Right cardiac atrium (tissue), 5 donors: ENCODE measurements around the gene SNPH. TPM values are rescaled to one million over a fixed set of nuclear protein-coding genes. Genes with fewer than 3 reads are reported as not detected.

Experiments
- ATAC-seq, 2 donors: fragments of 200-7000 bp; cut with Tn5 transposase; one replicate each; pipeline versions ENCODE4 v1.8.0 to v1.9.1; 2020; ENCODE audit warnings: moderate library complexity in 2 of 2, mild to moderate bottlenecking in 1 of 2
- DNase-seq, 3 donors: peaks; one replicate each; pipeline ENCODE4 v3.0.0-alpha.2; 2020
- H3K27ac ChIP-seq: one replicate; pipeline ENCODE4 v1.5.1; 2013; ENCODE audit warnings: mild to moderate bottlenecking, low read length, control low read depth, moderate library complexity
- H3K27me3 ChIP-seq: one replicate; pipeline ENCODE4 v1.6.1; 2013; ENCODE audit not compliant: control insufficient read depth, insufficient read depth
- H3K4me1 ChIP-seq: one replicate; pipeline ENCODE4 v1.6.1; 2013; ENCODE audit warnings: low read length; ENCODE audit not compliant: control insufficient read depth, insufficient read depth
- H3K4me3 ChIP-seq: one replicate; pipeline ENCODE4 v1.5.1; 2013; ENCODE audit warnings: low read length, control low read depth
- H3K9me3 ChIP-seq: one replicate; pipeline ENCODE4 v1.6.1; 2013; ENCODE audit warnings: low read length; ENCODE audit not compliant: control insufficient read depth
- WGBS: extraction: QIAGEN DNeasy Blood & Tissue Kit; methylation state at CpG from one replicate; pipeline ENCODE4 v1.1.7; 2013; 5-methylcytosine and 5-hydroxymethylcytosine counted together
- intact Hi-C, 4 donors: fragments of 100-400 bp; cut with DNase I; formaldehyde crosslinking; loops; one replicate each; pipeline versions ENCODE4 v1.11.0 to v1.14.0; 2022 to 2023
- polyA plus RNA-seq: library from polyadenylated mRNA; stranded (reverse); fragments of 200-250 nt; gene quantifications from one replicate; pipeline ENCODE4 v1.2.3, GENCODE V29; 2013
- total RNA-seq, 4 donors: library from RNA; stranded (reverse); fragmentation: NEBNext Ultra II Directional; extraction: Animal tissue kit (Norgen Biotek cat#: 25700); gene quantifications; one replicate each; pipeline ENCODE4 v1.2.1, GENCODE V29; 2021
- donor health status: healthy with polysubstance abuse.
- donor health status: DM: no; HTN: yes; CAD: no.
- donor health status: DM: no; HTN: no; CAD: no.
- donor health status: DM: no; HTN: yes; CAD: no; lungs with severe emphysema.
- donor health status: DM: yes; HTN: yes; CAD: no.

Gene SNPH
- total and polyA plus RNA-seq, 5 donors: 4.8 to 6.8 (median 5.2) TPM

GRCh38 chr20:1327827-1328679 lies 62.0 kb downstream of the SNPH start:
- intact Hi-C loops: loop anchor here in 1 of 4 donors (5.0 kb wide), 1 partner anchor 59 kb away; no protein-coding TSS in a partner anchor
- H3K4me1 ChIP-seq: peaks cover 30% of the 10 kb centered on the region
- ATAC-seq: no peak

GRCh38 chr20:1328680-1329330 lies 62.7 kb downstream of the SNPH start, which contains the start of gene SDCBP2:
Gene SDCBP2 (minus strand): TSS chr20:1329139. CDS start chr20:1320416, 8,723 bp downstream.
- 77% methylated on average over 8 of the region's 8 CpGs for WGBS
- no peaks in the 10 kb centered on the region for H3K27me3 ChIP-seq
- H3K4me1 ChIP-seq: peaks cover 30% of the 10 kb centered on the region
- peak within 1 kb of the TSS; percentile 65 for H3K27ac ChIP-seq
- no peaks in the 10 kb centered on the region for H3K9me3 ChIP-seq
- ATAC-seq (no peak), DNase-seq (peak in 1 of 3 donors; percentile 38)
- intact Hi-C loops: loop anchor here in 1 of 4 donors (5.0 kb wide), 1 partner anchor 58 kb away; no protein-coding TSS in a partner anchor
- H3K4me3 ChIP-seq: no peak within 1 kb of the TSS

More at GRCh38 chr20:1327827-1328679, 62.0 kb downstream of the SNPH start:
- Histone ChIP-seq H3K4me3 (no peak overlapping the region), H3K27ac (peak overlapping the region; percentile 65), H3K27me3 (no peaks in the 10 kb centered on the region), H3K9me3 (no peaks in the 10 kb centered on the region)
- peak in 1 of 3 donors; percentile 35 for DNase-seq
- WGBS: 84% methylated on average over 7 of the region's 7 CpGs

GRCh38 chr20:1330075-1330830 lies 64.2 kb downstream of the SNPH start:
- peak; percentile 55 to 61 for ATAC-seq
- DNase-seq: peak; percentile 74 to 85 (median 83)
- H3K27ac ChIP-seq: peak overlapping the region; percentile 59

GRCh38 chr20:1331101-1331500 lies 65.0 kb downstream of the SNPH start:
- Histone ChIP-seq H3K9me3 (no peaks in the 10 kb centered on the region), H3K4me1 (peaks cover 30% of the 10 kb centered on the region), H3K4me3 (no peak overlapping the region), H3K27me3 (no peaks in the 10 kb centered on the region), H3K27ac (no peak overlapping the region)
- ATAC-seq (no peak), DNase-seq (no peak)
- intact Hi-C loops: no loop called here
- 94% methylated on average over 2 of the region's 2 CpGs for WGBS

More at GRCh38 chr20:1330075-1330830, 64.2 kb downstream of the SNPH start:
- intact Hi-C loops: no loop called here
- H3K4me3 ChIP-seq: no peak overlapping the region
- no peaks in the 10 kb centered on the region for H3K27me3 ChIP-seq
- peaks cover 30% of the 10 kb centered on the region for H3K4me1 ChIP-seq
- WGBS: 47% methylated on average over 6 of the region's 6 CpGs
- H3K9me3 ChIP-seq: no peaks in the 10 kb centered on the region

- peaks cover 27% of the 10 kb centered on the region for H3K4me1 ChIP-seq
- no peak overlapping the region for H3K4me3 ChIP-seq
- no peaks in the 10 kb centered on the region for H3K9me3 ChIP-seq
- 96% methylated on average over 6 of the region's 6 CpGs for WGBS
- DNase-seq (no peak), ATAC-seq (no peak)
- intact Hi-C loops: no loop called here
- H3K27ac ChIP-seq: no peak overlapping the region
- no peaks in the 10 kb centered on the region for H3K27me3 ChIP-seq
These were observed 65.8 kb downstream of the SNPH start for GRCh38 chr20:1331801-1332453.

- Histone ChIP-seq H3K4me3 (no peak overlapping the region), H3K27ac (no peak overlapping the region), H3K9me3 (no peaks in the 10 kb centered on the region), H3K4me1 (peaks cover 25% of the 10 kb centered on the region), H3K27me3 (no peaks in the 10 kb centered on the region)
- ATAC-seq: no peak
- DNase-seq: no peak
- 83% methylated on average over 2 of the region's 2 CpGs for WGBS
- intact Hi-C loops: no loop called here
These were observed 66.7 kb downstream of the SNPH start for GRCh38 chr20:1332749-1333300.

GRCh38 chr20:1333462-1334369 lies 67.6 kb downstream of the SNPH start:
- DNase-seq (no peak), ATAC-seq (no peak)
- 92% methylated on average over 11 of the region's 11 CpGs for WGBS
- intact Hi-C loops: no loop called here
- Histone ChIP-seq H3K4me3 (no peak overlapping the region), H3K27me3 (no peaks in the 10 kb centered on the region), H3K4me1 (peaks cover 24% of the 10 kb centered on the region), H3K27ac (no peak overlapping the region), H3K9me3 (no peaks in the 10 kb centered on the region)

- Histone ChIP-seq H3K27ac (no peak overlapping the region), H3K9me3 (no peaks in the 10 kb centered on the region), H3K4me3 (no peak overlapping the region), H3K4me1 (peaks cover 24% of the 10 kb centered on the region), H3K27me3 (no peaks in the 10 kb centered on the region)
- intact Hi-C loops: no loop called here
- DNase-seq: no peak
- WGBS: 95% methylated on average over 4 of the region's 4 CpGs
- ATAC-seq: no peak
These were observed 68.3 kb downstream of the SNPH start for GRCh38 chr20:1334370-1334731.

- Histone ChIP-seq H3K4me1 (peaks cover 24% of the 10 kb centered on the region), H3K4me3 (no peak overlapping the region), H3K27me3 (no peaks in the 10 kb centered on the region), H3K27ac (no peak overlapping the region), H3K9me3 (no peaks in the 10 kb centered on the region)
- intact Hi-C loops: loop anchor here in 1 of 4 donors (5.0 kb wide), 1 partner anchor 38 kb away; no protein-coding TSS in a partner anchor
- no peak for DNase-seq
- no peak for ATAC-seq
- 52% methylated on average over 3 of the region's 3 CpGs for WGBS
These were observed 68.7 kb downstream of the SNPH start for GRCh38 chr20:1334761-1335160.
